ENCODE data around the gene UBE2D2. TPM values are rescaled to one million over a fixed set of nuclear protein-coding genes. Genes with fewer than 3 reads are reported as not detected.
"Not testable (repeated sequence)": the region's sequence is repeated elsewhere in the genome, so short reads cannot be mapped to it uniquely, and the experiment has no call there.

UBE2D2 gene
- total RNA-seq, 1 donor from 2014 or later: 78.2 TPM

DNA sequence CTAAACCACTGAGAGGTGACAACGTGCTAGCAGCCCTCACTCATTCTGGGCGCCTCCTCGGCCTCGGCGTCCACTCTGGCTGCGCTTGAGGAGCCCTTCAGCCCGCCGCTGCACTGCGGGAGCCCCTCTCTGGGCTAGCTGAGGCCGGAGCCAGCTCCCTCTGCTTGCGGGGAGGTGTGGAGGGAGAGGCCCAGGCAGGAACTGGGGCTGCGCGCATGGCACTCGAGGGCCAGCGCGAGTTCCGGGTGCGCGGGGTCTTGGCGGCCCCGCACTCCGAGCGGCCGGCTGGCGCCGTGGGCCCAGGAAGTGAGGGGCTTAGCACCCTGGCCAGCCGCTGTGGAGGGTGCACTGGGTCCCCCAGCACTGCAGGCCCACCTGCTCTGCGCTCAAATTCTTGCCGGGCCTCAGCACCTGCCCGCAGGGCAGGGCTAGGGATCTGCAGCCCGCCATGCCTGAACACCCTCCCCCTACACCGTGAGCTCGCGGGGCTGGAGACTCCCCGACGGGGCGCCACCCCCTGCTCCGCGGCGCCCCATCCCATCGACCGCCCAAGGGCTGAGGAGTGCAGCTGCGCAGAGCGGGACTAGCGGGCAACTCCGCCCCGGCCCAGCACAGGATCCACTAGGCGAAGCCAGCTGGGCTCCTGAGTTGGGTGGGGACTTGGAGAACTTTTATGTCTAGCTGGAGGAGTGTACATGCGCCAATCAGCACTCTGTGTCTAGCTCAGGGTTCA lies 11.8 kb upstream of the UBE2D2 start:
- no peak for DNase-seq (ENCODE audit: low read depth)

DNA sequence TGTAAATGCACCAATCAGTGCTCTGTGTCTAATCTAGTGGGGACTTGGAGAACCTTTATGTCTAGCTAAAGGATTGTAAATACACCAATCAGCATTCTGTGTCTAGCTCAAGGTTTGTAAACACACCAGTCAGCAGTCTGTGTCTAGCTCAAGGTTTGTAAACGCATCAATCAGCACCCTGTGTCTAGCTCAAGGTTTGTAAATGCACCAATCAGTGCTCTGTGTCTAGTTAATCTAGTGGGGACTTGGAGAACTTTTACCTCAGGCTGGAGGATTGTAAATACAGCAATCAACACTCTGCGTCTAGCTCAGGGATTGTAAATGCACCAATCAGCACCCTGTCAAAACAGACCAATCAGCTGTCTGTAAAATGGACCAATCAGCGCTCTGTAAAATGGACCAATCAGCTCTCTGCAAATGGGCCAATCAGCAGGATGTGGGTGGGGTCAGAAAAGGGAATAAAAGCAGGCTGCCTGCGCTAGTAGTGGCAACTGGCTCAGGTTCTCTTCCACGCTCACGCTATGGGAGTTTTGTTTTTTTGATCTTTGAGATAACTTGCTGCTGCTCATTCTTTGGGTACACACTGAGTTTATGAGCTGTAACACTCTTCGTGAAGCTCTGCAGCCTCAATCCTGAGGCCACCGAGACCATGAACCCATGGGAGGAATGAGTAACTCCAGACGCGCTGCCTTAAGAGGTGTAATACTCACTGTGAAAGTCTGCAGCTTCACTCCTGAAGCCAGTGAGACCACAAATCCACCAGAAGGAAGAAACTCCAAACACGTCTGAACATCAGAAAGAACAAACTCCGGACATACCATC lies 10.9 kb upstream of the UBE2D2 start:
- DNase-seq (ENCODE audit: low read depth): peak; percentile 51

DNA sequence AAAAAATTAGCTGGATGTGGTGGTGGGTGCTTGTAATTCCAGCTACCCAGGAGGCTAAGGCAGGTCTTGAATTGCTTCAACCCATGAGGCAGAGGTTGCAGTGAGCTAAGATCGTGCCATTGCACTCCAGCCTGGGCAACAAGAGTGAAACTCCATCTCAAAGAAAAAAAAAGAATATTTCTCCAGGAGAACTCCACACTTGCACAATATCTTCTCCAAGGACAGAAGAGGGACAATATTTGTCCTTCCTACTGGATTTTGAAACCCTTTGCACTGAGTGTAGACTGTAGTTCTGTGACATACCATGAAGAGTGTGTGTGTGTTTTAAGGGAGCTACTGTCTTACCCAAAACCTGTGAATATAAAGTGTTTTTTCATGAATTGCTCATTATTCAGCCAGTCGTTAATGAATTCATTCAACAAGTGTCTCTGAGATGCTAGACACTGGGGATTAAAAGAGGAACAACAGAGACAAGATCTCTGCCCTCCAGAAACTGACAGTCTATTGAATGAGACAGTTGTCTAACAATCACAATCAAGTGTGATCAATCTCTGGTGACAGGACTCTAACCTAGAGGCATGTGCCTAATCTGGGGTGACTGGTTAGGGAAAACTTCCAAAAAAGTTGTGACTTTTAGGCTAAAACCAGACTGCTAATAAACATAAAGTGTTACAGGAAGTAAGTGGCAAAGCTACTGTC lies 9.8 kb upstream of the UBE2D2 start:
- DNase-seq (ENCODE audit: low read depth): no peak

DNA sequence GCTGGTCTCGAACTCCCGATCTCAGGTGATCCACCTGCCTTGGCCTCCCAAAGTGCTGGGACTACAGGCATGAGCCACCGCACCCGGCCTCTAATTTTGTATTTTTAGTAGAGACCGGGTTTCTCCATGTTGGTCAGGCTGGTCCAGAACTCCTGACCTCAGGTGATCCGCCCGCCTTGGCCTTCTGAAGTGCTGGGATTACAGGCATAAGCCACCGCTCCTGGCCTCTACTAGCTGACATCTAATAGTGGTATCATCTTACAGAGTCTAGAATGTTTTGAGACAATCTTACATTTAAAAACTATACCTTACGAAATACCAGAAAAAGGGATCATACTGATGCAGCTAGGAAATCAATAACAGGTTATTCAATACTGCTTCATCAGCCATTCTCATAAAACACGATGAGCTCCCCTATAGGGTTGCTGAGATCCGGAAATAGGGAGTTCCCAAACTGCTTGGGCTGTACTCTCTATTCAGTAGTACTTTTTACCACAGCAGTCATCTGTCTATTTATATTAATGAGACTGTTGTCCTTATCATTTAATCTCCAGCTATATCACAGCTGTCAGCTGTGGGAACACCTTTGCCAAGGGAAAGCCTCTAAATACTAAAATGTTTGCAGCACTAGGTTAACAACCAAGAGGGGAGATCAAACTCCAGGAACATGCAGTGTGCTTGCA lies 8.1 kb upstream of the UBE2D2 start:
- DNase-seq (ENCODE audit: low read depth): no peak

DNA sequence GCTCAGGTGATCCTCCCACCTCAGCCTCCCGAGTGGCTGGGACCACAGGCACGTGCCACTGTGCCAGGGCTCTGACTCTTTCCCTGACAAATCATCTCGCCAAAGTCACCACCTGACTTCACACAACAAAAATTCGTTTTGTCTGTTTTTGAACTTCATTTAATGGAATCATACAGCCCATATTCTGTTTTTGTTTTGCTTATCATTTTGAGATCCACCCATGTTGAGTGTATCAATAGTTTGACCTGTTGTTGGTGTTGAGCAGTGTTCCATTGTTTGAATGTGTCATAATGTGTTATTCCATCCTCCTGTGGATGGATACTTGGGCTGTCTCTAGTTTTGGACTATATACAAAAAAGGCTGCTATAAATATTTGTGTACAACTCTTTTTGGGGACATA lies 6.9 kb upstream of the UBE2D2 start:
- no peak for DNase-seq (ENCODE audit: low read depth)

DNA sequence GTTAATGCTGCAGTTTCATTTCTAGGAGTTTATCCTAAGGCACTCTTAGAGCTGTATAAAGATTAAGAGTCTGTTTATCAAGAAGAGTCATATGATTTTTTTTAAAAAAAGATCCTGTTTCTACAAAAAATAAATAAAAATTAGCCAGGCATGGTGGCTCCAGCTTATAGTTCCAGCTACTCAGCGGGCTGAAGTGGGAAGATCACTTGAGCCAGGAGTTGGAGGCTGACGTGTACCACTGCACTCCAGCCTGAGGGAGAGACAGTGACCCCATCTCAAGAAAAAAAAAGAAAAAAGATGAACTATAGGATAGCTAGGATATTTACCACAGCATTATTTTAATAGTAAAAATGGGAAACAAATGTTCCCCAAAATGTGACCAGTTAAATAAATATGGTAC lies 3.3 kb upstream of the UBE2D2 start:
- no peak for DNase-seq (ENCODE audit: low read depth)

DNA sequence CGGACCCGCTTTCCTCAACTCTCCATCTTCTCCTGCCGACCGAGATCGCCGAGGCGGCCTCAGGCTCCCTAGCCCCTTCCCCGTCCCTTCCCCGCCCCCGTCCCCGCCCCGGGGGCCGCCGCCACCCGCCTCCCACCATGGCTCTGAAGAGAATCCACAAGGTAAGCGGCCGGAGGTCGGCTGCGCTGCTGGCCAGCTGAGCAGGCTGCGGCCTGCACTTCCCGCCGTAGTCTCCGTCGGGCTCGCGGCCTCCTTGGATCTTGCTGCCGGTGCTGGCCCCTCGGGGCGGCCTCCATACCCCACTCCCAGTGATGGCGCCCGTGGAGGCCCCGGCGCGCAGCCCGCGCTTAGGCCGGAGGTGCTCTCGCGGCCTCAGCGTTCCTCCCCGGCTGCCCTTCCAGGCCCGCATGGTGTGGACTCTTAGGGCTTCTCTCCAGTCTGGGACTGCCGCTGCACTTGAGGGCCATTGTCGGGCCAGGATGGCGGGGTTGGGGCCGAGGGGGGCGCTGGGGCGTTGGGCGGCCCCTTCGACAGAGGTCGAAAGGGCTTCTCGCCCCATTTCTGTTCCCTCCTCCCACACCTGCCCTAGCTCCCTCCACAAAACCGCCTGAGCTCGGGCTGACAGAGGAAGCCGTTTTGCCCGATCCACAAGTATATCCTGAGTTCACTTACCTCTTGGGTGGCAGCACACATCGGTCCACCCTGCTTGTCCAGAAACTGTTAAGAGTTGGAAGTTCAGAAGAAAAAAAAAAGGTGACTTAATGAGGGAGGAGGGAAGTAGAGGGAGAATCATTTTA lies 714 bp downstream of the UBE2D2 start:
- DNase-seq (ENCODE audit: low read depth): no peak

DNA sequence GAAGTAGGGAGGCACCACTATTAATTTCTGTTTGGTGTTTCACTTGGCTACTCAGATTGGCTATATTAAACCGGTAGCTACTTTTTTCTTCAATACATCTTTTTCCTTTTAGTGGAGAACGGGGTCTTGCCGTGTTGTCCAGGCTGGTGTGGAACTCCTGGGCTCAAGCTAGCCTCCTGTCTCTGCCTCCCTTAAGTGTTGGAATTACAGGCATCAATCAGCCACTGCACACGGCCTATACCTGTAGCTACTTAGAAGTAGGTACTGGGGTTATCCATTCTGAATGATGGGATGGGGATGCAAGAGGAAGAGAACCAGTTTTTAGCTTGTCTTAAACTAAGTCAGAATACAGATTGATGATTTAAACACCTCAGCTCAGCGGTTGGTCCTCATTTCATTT lies 1.7 kb downstream of the UBE2D2 start:
- DNase-seq (ENCODE audit: low read depth): no peak

DNA sequence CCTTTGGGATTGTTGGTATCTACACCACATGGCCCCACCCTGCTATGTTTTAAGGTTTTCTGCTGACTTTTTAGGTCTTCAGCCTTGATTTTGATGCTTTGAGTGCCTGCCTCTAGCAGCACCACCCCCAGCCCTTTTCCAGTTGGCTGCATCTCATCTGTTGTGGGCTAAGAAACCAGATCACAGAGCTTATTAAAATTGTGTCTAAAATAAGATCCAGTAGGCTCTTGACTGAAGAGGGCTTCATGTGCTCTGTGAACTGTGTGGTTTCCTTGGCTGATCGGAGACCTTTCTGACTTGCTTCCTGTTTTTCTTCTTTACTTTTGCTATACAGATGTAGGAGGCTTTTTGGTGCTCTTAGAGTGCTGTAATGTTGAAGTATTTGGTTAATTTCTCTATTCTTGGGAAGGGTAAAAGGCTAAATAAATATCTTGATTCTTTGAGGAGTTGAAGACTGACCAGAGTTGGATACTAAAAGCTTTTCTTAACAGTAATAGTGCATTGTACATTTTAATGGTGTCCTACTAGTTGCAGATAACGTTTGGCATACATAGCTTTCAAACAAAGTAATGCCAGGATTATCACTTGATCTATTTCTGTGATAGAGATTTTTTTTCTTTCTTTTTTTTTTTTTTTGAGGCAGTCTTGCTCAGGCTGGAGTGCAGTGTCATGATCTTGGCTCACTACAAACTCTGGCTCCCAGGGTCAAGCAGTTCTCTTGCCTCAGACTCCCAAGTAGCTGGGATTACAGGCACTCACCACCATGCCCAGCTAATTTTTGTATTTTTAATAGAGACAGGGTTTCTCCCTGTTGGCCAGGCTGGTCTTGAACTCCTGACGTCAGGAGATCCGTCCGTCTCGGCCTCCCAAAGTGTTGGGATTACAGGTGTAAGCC lies 4.5 kb downstream of the UBE2D2 start:
- no peak for DNase-seq (ENCODE audit: low read depth)

DNA sequence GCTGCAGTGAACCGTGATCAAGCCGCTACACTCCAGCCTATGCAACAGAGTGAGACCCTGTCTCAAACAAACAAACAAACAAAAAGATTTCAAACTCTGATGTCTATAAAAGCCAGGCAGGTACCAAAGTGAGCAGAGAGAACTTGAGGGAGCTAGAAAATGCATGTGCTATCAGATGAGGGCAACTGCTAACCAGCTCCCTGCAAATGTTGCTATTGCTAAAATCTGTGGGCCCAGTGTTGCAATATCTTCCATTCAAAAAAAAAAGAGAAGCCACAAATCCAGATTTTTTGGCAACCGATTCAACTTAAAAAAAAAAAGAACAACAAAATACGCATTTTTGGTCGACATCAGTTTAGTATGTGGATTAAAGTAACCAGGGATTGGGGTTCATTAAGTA lies 5.5 kb downstream of the UBE2D2 start:
- DNase-seq (ENCODE audit: low read depth): no peak

DNA sequence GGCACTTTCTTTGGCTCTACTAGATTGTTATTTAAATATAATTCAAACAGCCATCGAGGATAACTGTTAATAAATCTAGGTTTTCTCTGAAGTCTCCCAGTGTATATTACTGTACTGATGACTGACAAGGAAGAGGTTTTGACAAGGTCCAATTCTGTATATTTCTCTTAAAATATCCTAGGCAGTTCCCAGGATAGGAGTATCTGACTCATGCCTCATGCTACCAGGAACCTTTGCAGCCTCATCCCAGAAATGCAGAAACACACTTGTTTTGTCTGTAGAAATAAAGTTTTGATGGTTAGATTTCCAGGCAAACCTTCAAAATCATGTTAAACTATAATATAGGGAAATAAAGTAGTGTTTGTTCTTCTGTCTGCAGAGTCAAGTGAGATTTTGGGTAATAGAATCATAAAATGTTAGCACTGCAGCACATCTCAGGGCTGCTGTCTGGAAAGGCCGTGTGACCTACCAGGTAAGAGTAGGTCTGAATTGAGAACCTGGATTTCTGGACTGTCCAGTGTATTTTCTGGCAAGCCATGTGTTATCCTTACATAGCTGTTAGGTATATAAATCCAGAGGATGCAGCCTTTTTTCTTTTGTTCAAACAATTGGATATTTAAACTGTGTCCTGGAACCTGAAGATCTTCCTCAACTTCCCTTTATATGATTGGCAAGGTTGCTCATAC lies 8.3 kb downstream of the UBE2D2 start:
- no peak for DNase-seq (ENCODE audit: low read depth)

DNA sequence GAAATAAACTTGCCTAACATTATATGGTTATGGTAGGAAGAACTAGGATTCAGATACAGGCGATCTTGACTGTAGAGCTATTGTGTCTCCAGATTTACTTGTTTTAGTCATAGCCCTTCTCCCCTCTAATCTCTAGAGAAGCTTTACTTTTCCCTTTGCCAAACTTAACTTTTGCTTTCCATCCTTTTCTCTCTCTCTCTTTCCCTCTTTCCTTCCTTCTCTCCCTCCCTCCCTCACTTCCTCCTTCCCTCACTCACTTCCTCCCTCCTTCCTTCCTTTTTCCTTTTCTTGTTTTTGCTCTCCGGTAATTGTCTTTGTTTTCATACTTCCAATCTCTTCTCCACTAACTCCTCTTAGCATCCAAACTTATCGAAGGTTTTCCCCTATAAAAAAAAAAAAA lies 10.4 kb downstream of the UBE2D2 start:
- no peak for DNase-seq (ENCODE audit: low read depth)

DNA sequence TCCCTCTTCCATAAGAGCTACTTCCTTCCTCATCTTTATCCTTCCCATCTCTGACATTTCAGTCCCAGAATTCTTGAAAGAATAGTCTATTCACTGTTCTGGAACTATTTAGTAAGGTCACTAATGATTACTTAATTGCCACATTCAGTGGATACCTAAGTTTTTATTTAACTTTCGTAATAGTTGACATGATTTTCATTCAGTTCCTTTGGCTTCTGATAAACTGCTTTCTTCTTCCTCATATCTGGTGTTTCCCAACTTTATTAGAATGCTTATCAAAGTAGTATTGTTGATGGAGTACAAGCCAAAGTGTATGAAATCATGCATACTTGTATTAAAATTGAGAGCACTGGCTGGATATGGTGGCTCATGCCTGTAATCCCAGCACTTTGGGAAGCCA lies 10.8 kb downstream of the UBE2D2 start:
- DNase-seq (ENCODE audit: low read depth): no peak

DNA sequence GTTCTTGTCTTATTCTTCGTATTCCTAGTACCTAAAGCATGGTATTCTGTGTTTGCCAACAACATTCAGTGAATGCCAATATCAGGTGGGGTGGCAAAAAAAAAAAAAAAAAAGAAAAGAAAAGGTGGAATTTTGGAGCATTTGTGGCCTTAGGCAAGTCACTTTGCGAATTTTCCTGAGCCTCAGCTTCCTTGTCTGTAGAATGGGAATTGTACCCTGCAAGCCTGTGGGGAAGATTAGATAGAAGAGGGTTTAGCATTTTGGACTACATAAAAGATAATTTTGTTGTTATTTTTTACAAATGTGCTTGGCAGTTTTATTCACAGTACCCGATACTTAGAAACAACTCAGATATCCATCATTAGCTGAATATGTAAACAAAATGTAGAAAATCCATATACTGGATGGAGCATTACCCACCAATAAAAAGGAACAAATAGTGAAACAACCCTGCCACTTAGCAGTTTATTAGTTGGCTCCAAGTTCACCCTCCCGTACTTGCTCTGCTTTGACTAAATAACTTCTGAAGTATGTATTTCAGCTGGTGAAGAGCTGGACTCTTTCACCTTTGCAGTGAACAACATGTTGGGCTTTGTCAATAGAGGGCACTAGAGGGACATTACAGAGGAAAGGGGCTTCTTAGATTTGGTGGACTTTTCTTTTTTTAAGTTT lies 13.6 kb downstream of the UBE2D2 start:
- DNase-seq (ENCODE audit: low read depth): no peak

DNA sequence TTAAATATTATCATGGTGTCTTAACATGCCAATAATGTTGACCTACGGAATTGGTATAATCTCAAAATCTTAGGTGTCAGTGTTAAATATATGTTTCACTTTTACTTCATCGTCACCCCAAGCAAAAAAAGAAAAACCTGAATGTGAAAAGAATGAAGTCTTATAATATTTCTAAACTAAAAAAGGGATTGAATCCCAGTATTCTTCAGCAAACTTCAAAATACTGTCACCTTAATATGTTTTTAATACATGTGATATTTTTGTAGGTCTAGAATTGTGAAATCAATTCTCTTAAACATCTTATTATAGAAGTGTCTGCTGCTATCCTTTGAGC lies 14.1 kb downstream of the UBE2D2 start:
- no peak for DNase-seq (ENCODE audit: low read depth)

DNA sequence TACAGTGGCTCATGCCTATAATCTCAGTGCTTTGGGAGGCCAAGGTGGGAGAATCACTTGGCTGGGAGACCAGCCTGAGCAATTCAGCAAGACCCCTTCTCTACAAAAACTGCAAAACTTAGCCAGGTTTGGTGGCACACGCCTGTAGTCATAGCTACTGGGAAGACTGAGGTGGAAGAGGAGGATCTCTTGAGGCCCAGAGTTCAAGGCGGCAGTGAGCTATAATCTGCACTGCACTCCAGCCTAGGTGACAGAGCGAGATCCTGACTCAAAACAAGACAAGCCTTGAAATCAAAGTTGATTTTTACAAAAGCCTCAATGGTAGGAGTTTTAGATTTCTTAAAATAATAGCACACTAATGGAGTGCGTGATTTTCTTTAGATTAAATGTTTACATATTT lies 14.6 kb downstream of the UBE2D2 start:
- DNase-seq (ENCODE audit: low read depth): no peak

DNA sequence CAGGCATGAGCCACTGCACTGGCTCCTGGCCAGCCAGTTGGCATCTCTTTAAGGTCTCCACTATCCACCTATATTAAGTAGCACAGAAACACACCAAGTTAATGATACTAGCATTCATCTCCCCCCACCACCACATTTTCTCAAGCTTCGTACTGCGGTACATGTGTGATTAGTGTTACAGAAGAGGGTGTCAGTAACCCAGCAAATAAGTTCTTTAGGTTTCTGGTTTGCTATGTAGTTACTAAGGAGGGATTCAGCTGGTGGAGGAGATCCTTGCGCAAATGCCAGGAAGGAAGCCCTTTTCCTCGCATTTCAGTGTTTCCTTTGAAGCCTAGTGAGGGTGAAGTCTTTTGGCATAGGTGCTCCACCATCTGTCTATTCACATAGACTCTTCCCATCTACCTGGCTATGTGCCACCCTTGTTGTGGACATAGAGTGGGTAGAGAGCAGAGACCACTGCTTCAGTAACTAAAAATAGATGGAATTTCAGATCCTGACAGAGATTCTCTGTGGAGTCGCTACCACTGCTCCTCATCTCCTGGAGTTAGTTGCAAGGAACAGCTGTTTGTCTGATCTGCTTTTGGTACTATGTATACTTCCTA lies 16.7 kb downstream of the UBE2D2 start:
- no peak for DNase-seq (ENCODE audit: low read depth)

DNA sequence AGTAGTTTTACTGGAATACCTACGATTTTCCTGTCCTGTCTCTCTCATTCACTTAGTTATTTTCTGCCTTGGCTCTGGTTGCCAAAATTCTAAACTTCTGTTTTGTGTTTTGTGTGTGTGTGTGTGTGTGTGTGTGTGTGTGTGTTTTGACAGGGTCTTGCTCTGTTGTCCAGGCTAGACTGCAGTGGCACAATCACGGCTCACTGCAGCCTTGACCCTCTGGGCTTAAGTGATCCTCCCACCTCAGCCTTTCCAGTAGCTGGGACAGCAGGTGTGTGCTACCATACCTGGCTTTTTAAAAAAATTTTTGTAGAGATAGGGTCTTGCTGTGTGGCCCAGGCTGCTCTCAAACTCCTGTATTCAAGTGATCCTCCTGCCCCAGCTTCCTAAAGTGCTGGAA lies 17.2 kb downstream of the UBE2D2 start:
- no peak for DNase-seq (ENCODE audit: low read depth)

DNA sequence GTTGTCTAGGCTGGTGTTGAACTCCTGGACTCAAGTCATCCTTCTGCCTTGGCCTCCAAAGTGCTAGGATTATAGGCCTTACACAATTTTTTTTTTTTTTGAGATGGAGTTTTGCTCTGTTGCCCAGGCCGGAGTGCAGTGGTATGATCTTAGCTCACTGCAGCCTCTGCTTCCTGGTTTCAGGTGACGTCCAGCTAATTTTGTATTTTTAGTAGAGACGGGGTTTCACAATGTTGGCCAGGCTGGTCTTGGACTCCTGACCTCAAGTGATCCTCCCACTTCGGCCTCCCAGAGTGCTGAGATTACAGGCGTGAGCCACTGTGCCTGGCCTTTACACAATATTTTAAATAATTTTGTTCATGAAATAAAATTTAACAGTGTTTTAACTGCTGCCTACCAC lies 21.0 kb downstream of the UBE2D2 start:
- DNase-seq (ENCODE audit: low read depth): not testable (repeated sequence)

All from renal cortical epithelial cell (primary cell).